GM03348 (cell line): ENCODE data around the gene RHEBL1.

Experiments used
- DNase-seq: peaks from one replicate; pipeline ENCODE4 v3.0.0; 2012; ENCODE audit warnings: low spot score

Gene RHEBL1

GRCh38 chr12:49069507-49070346 is at the start of gene RHEBL1:
Gene RHEBL1, minus strand, starts transcription at chr12:49069979. Its CDS starts 194 bp downstream, at chr12:49069785.
- DNase-seq = peak; percentile 99

GRCh38 chr12:49111206-49111605 is 41.4 kb upstream of the RHEBL1 start:
- no peak for DNase-seq

- DNase-seq = peak; percentile 99
Observed at GRCh38 chr12:49110464-49111155, 40.8 kb upstream of the RHEBL1 start, which contains the start of gene LMBR1L. Gene LMBR1L, minus strand, starts transcription at chr12:49110847. Its CDS starts 292 bp downstream, at chr12:49110555.

DNA sequence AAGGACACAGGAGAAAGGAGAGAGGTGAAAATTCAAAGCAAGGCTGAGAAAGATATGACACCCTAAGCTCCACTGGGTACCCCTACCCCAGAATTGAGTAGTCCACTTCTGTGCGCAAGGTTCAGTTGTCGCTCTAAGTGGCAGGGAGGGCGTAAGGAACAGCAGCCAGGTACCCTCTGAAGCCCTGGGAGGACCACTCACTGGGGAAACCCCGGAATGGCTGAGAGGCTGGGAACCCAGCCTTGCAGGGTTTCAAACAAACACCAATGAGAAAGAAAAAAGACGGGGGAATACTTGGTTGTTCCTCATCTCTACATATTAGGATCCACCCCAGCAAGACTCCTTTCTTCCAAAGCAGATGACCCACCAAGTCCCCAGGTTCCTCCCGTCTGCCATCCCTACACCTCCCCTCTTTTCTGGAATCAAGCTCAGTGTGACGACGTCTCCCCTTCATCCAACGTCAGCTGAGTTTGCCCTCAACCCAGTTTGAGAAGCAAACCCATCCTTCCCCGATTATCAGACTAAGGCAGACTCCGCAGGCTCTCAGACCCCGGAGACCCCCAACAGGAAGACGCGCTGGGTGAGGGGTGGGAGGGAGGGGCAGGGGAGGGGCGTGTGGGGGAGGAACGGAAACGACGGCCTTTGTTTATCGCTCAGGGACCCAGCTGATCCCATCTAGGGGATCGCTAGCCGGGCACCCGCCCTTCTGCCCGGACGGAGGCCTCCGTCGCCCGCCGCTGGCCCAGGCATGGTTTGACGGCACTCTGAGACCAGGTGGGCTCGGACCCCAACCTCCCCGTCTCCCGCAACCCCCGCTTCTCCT is 40.1 kb upstream of the RHEBL1 start:
- DNase-seq = peak; percentile 44

GRCh38 chr12:49108958-49109404 is 39.2 kb upstream of the RHEBL1 start:
- DNase-seq = peak; percentile 63

- DNase-seq = no peak
Observed at GRCh38 chr12:49105504-49106084, 35.8 kb upstream of the RHEBL1 start.

DNA sequence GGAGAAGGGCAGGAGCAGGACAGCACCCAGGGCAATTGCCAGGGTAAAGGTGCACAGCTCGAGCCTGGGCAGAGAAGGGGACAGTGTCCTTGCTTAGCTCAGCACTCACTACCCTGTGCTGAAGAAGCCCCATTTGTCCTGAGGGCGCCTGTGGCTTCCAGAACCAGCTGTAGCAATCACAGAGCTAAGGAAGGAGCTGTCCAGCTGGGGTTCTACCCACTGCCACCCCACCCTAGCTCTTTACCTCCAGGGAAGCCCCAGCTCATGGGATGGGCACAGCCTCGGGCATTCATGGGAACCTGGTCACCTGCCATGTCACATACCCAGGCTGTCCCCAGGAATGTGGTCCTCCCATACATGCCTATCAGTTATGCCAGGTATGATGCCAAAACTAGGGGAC is 35.0 kb upstream of the RHEBL1 start:
- DNase-seq = no peak

DNA sequence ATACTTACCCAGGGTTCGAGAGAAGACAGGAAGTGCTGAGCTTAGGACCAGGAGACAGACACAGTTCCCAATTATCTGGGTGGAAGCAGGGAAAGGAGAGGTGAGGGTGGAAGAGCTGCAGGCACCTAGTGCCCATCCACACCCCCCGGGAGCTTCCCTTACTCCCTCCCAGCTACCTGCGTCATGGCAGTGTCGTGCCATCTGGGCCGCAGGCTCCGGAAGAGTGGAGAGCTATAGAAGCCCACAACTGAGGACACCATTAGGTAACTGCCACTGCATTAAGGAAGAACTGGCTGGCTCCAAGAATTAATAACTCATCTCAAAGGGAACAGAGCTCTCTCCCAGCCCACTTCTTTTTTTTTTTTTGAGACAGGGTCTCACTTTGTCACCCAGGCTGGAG is 30.6 kb upstream of the RHEBL1 start:
- no peak for DNase-seq

DNA sequence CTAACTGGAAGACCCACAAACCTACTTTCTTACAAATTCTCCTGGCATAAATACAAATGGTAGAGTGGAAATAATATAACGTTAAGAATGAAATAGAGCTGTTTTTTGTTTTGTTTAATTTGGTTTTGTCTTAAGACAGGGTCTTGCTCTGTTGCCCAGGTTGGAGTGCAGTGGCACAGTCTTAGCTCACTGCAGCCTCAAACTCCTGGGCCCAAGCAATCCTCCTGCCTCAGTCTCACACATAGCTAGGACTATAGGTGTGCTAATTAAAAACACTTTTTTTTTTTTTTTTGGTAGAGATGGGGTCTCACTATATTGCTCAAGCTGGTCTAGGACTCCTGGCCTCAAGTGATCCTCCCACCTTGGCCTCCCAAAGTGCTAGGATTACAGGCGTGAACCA is 28.9 kb upstream of the RHEBL1 start:
- DNase-seq = no peak

- DNase-seq = peak; percentile 65
Observed at GRCh38 chr12:49098035-49098451, 28.3 kb upstream of the RHEBL1 start.

GRCh38 chr12:49097381-49097780 is 27.6 kb upstream of the RHEBL1 start:
- DNase-seq = no peak

DNA sequence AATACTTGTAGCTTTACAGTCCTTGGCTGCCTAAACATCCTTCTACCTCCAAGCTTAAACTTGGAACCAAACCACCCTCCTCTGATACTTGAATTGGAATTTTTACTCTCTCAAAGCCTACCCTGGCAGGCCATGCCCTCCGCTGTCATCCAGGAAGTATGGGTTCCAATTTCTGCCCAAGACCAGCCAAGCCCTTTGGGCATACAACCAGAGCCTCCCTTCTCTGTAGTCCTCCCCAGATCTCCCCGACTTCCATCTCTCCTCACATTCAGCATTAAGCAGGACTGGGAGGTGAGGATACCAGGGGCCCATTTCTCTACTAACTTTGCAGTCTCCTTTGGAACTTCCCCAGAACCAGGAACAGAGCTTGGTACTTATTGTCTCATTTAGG is 25.2 kb upstream of the RHEBL1 start:
- DNase-seq = no peak

GRCh38 chr12:49094160-49094974 is 24.6 kb upstream of the RHEBL1 start, which contains the start of gene DHH:
Gene DHH, minus strand, starts transcription at chr12:49094801. Its CDS starts 289 bp downstream, at chr12:49094512.
- DNase-seq = peak; percentile 35

GRCh38 chr12:49093792-49094159 is 24.0 kb upstream of the RHEBL1 start:
- no peak for DNase-seq

- DNase-seq = no peak
Observed at GRCh38 chr12:49092816-49093406, 23.1 kb upstream of the RHEBL1 start.

- DNase-seq = peak; percentile 65
Observed at GRCh38 chr12:49092086-49092815, 22.5 kb upstream of the RHEBL1 start.

DNA sequence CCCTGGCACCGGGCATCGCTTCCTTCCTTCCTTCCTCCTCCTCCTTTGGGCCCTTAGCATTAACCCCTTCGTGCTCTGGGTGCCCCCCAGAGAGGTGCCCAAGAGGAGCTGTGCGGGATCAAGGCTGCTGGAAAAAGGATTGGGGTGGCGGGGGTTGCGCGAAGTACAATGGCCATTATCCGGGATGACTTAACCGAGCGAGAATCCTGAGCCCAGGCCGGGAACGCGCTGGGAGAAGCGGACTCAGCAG is 22.0 kb upstream of the RHEBL1 start:
- DNase-seq = no peak

GRCh38 chr12:49091056-49091835 is 21.5 kb upstream of the RHEBL1 start:
- DNase-seq = no peak
